GM19240 (cell line): ENCODE results near the gene CPEB2.

Experiments
- DNase-seq: peaks from one replicate; pipeline ENCODE4 v3.0.0; 2011; ENCODE audit warnings: low spot score; ENCODE audit not compliant: insufficient read length

CPEB2 gene

DNA sequence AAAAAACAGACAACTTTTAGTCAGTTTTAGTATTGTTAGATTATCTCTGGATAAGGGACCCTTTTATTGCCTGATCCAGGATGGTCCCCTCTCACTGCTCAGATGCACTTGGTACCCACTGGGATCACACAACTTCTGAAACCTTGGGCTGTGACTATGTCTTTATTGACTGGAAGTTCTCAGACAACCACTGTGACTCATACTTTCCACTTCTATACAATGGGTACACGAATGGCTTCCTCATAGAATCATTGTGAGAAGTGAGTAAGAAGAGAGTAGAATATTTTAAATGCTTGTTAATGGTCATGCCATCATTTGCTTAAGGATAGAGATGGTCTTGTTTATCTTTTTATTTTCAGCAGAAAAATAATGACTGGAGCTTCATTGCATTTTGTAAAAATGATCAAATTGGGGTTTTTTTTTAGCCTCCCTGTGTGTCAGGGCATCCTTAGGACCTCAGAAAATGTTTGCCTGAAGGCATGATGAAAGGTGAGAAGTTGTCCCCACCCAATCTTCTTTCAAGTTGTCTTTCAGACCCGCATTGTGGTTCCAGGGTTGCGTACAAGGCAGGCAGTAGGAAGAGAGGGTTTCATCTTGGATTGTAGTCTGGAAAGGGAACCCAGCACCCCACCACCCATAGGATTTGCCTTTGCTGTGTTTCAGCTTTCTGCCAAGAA is 115.1 kb downstream of the CPEB2 start:
- DNase-seq = no peak

DNA sequence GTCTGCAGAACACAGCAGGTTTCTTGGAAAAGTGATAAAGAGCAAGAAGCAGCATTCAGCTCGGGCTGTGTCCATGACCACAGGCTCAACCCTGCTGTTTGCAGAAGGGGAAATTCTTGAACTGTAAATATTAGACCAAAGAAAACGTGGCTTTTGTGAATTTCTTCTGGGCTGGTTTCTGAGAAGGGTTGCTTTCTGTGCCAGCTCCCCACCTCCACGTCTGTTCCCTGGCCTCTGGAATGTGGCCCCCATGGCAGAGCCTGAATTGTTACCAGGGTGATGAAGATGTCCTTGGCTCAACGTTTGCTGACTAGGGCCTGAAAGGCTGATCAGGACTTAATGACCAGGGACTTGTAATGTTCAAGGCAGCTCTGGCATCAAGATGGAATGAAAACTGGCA is 116.0 kb downstream of the CPEB2 start:
- no peak for DNase-seq
